Upper lobe of left lung (tissue), 4 donors: ENCODE measurements around the gene ZC3H6.

Experiments used
- CTCF ChIP-seq, 6 experiments: fragments of 450-650 bp in 4 of 6; fragments of 200-600 bp in 2 of 6; sonication (generic) in 2 of 6; IDR thresholded peaks; one replicate each; pipeline ENCODE4 v1.5.1; 2016 to 2019; ENCODE audit warnings: antibody characterized with exemption in 6 of 6
- POLR2A ChIP-seq, 4 donors: fragments of 450-650 bp; IDR thresholded peaks; one replicate each; pipeline ENCODE4 v1.5.1; 2016 to 2017; ENCODE audit warnings: antibody characterized with exemption in 4 of 4, mild to moderate bottlenecking in 2 of 4
- POLR2AphosphoS5 ChIP-seq, 2 donors: sonication (generic); formaldehyde crosslinking; IDR thresholded peaks; one replicate each; pipeline ENCODE4 v1.5.1; 2017; ENCODE audit warnings: antibody characterized with exemption in 2 of 2

- TF ChIP-seq CTCF (IDR thresholded peaks at IDR 0.05) (no peak), POLR2A (IDR thresholded peaks at IDR 0.05) (no peak), POLR2AphosphoS5 (IDR thresholded peaks at IDR 0.05) (no peak)
Observed at GRCh38 chr2:112257575-112257974, 17.8 kb upstream of the ZC3H6 start.
